Peyer's patch (tissue), 4 donors: Measurements from ENCODE around the gene BOD1. TPM values are rescaled to one million over a fixed set of nuclear protein-coding genes. Genes with fewer than 3 reads are reported as not detected.
"Not testable (repeated sequence)": the region's sequence is repeated elsewhere in the genome, so short reads cannot be mapped to it uniquely, and the experiment has no call there.

Source experiments
- DNase-seq, 3 donors: peaks; one replicate each; pipeline ENCODE4 v3.0.0-alpha.2; 2017 to 2019
- H3K27ac ChIP-seq, 4 donors: fragments of 200-600 bp; sonication (generic); one replicate each; pipeline ENCODE4 v1.5.1; 2016 to 2019
- H3K27me3 ChIP-seq, 2 donors: fragments of 200-600 bp; sonication (generic); one replicate each; pipeline ENCODE4 v1.5.1; 2019
- H3K36me3 ChIP-seq, 3 donors: fragments of 200-600 bp; sonication (generic); one replicate each; pipeline ENCODE4 v1.5.1; 2016 to 2019
- H3K4me1 ChIP-seq, 4 donors: fragments of 200-600 bp; sonication (generic); one replicate each; pipeline ENCODE4 v1.5.1; 2016 to 2019
- H3K4me3 ChIP-seq, 4 donors: fragments of 200-600 bp; sonication (generic); 1 replicate in 3 of 4; 2 replicates in 1 of 4; pipeline ENCODE4 v1.5.1; 2016 to 2019; ENCODE audit warnings: mild to moderate bottlenecking in 1 of 4
- H3K9me3 ChIP-seq, 4 donors: fragments of 200-600 bp; sonication (generic); one replicate each; pipeline ENCODE4 v1.5.1; 2016 to 2019; ENCODE audit warnings: mild to moderate bottlenecking in 1 of 4
- POLR2A ChIP-seq, 2 donors: fragments of 450-650 bp; IDR thresholded peaks; one replicate each; pipeline ENCODE4 v1.5.1; 2017; ENCODE audit warnings: antibody characterized with exemption in 2 of 2, mild to moderate bottlenecking in 2 of 2, moderate library complexity in 2 of 2
- total RNA-seq, 4 donors: library from RNA; depleted of rRNA; stranded (reverse); fragments of >200 nt; gene quantifications; one replicate each; pipeline ENCODE4 v1.1.0, GENCODE V29; 2016
- TF ChIP-seq, protein P1 (sequence below), 6 experiments: fragments of 450-650 bp in 4 of 6; fragments of 200-600 bp in 2 of 6; sonication (generic) in 1 of 6; IDR thresholded peaks; one replicate each; pipeline ENCODE4 v1.5.1; 2017 to 2019; ENCODE audit warnings: antibody characterized with exemption in 6 of 6, mild to moderate bottlenecking in 3 of 6, moderate library complexity in 1 of 6

The BOD1 gene
- total RNA-seq, 4 donors from 2014 or later: 21.0 to 57.8 (median 27.3) TPM

GRCh38 chr5:173591056-173591514 lies 25.4 kb downstream of the BOD1 start:
- H3K36me3 ChIP-seq: no peaks in the 10 kb centered on the region
- H3K27ac ChIP-seq: no peak overlapping the region
- H3K9me3 ChIP-seq: peaks cover 0 to 13% (median 3%) of the 10 kb centered on the region in 4 donors
- H3K27me3 ChIP-seq: no peaks in the 10 kb centered on the region
- TF ChIP-seq, protein P1, sequence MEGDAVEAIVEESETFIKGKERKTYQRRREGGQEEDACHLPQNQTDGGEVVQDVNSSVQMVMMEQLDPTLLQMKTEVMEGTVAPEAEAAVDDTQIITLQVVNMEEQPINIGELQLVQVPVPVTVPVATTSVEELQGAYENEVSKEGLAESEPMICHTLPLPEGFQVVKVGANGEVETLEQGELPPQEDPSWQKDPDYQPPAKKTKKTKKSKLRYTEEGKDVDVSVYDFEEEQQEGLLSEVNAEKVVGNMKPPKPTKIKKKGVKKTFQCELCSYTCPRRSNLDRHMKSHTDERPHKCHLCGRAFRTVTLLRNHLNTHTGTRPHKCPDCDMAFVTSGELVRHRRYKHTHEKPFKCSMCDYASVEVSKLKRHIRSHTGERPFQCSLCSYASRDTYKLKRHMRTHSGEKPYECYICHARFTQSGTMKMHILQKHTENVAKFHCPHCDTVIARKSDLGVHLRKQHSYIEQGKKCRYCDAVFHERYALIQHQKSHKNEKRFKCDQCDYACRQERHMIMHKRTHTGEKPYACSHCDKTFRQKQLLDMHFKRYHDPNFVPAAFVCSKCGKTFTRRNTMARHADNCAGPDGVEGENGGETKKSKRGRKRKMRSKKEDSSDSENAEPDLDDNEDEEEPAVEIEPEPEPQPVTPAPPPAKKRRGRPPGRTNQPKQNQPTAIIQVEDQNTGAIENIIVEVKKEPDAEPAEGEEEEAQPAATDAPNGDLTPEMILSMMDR (IDR thresholded peaks at IDR 0.05): no peak
- TF ChIP-seq POLR2A (IDR thresholded peaks at IDR 0.05): no peak
- no peak overlapping the region for H3K4me3 ChIP-seq
- H3K4me1 ChIP-seq: no peaks in the 10 kb centered on the region
- DNase-seq: no peak

DNA sequence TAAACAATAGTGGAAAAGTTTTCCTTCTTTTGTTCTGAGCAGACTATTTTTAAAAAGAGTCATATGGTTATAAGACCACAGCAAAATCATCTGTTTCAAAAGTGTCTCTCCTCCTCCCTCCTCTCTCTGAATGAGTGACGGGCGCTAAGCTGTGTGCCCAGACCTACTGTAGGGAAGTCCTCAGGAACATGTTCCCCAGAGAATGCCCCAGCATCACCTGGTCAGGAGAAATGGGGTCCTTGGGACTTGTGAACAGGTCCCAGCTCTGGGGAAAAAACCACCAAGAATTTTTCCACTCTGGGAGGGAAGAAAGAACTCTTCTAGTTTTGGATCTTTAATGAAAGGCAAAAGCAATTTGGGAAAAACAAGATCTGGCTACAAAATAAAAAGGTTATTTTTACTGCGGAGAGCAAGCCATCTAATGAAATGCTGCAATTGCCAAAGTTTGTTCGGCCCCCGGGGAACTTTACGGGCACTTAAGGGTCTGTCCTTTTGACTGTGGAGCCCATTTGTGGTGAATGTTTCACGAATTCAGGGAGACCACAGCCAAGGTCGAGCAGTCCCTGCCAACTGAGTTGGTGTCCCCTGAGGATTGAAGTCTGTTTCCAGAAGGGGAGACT lies 25.9 kb downstream of the BOD1 start:
- TF ChIP-seq, protein P1 (IDR thresholded peaks at IDR 0.05): no peak
- no peak for TF ChIP-seq POLR2A (IDR thresholded peaks at IDR 0.05)
- no peaks in the 10 kb centered on the region for H3K27me3 ChIP-seq
- no peaks in the 10 kb centered on the region for H3K4me1 ChIP-seq
- DNase-seq: no peak
- H3K9me3 ChIP-seq: peaks cover 0 to 13% (median 3%) of the 10 kb centered on the region in 4 donors
- H3K4me3 ChIP-seq: no peak overlapping the region
- H3K27ac ChIP-seq: no peak overlapping the region
- no peaks in the 10 kb centered on the region for H3K36me3 ChIP-seq

- not testable (repeated sequence) for H3K4me3 ChIP-seq, DNase-seq, H3K4me1 ChIP-seq, H3K27me3 ChIP-seq, H3K36me3 ChIP-seq, H3K27ac ChIP-seq, H3K9me3 ChIP-seq
Observed at GRCh38 chr5:173586133-173586532, 30.3 kb downstream of the BOD1 start.

DNA sequence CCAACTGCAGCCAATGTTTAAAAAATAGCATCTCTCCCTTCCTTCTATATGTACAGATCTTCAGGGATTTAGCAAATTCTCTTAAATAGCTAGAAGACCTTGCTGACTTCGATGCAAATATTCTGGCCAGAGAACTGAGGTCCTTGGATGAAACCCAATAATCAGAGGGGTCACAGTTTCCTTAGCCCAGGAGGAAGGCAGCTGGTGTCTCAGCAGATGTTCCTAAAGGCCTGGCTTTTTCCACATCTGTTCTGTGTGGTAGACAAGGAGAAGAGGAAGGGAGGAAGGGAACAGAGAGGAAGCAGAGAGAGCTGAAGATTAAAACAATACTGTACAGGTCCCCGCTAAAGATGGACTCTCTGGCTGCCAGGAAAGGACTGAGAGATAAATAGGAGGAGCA lies 33.1 kb downstream of the BOD1 start:
- Histone ChIP-seq H3K4me3 (no peak overlapping the region), H3K27ac (no peak overlapping the region), H3K36me3 (no peaks in the 10 kb centered on the region), H3K4me1 (no peaks in the 10 kb centered on the region), H3K27me3 (no peaks in the 10 kb centered on the region), H3K9me3 (peaks cover 0 to 6% (median 0%) of the 10 kb centered on the region in 4 donors)
- no peak for DNase-seq
- no peak for TF ChIP-seq POLR2A (IDR thresholded peaks at IDR 0.05)
- TF ChIP-seq, protein P1 (IDR thresholded peaks at IDR 0.05): no peak

GRCh38 chr5:173582216-173583111 lies 34.0 kb downstream of the BOD1 start:
- no peak for DNase-seq
- Histone ChIP-seq H3K36me3 (no peaks in the 10 kb centered on the region), H3K9me3 (peaks cover 0 to 6% (median 0%) of the 10 kb centered on the region in 4 donors), H3K4me1 (no peaks in the 10 kb centered on the region), H3K27ac (no peak overlapping the region), H3K27me3 (no peaks in the 10 kb centered on the region), H3K4me3 (no peak overlapping the region)
- TF ChIP-seq, protein P1 (IDR thresholded peaks at IDR 0.05): no peak
- TF ChIP-seq POLR2A (IDR thresholded peaks at IDR 0.05): no peak
